Measurements from ENCODE around the gene COL15A1.

Gene COL15A1

GRCh38 chr9:99103054-99103895 lies 159.6 kb downstream of the COL15A1 start:
- H2BK15ac ChIP-seq (replicated peaks; ENCODE audit: low read depth), result no peak overlapping the region
- H3K79me1 ChIP-seq (ENCODE audit: low read length), result peaks cover 12% of the 10 kb centered on the region
- H3K18ac ChIP-seq (ENCODE audit: low read length), result no peak overlapping the region
- no peaks in the 10 kb centered on the region for H3K36me3 ChIP-seq (ENCODE audit: control insufficient read depth, insufficient read depth, low read length)
- H2AK5ac ChIP-seq (ENCODE audit: low read length), result no peak overlapping the region
- no peak overlapping the region for H2BK120ac ChIP-seq (ENCODE audit: low read depth, low read length)
- DNase-seq, result peak; percentile 42
- WGBS (ENCODE audit: extremely low coverage, insufficient coverage, low lambda C conversion rate), result no CpG with 5 or more reads among the region's 11 CpGs
- H3K56ac ChIP-seq (ENCODE audit: low read length), result peak overlapping the region; percentile 93
- H3K23ac ChIP-seq (ENCODE audit: low read length), result peak overlapping the region; percentile 48
- peaks cover 25% of the 10 kb centered on the region for H3K79me2 ChIP-seq (ENCODE audit: control insufficient read depth, insufficient read depth, low read length)
- no peaks in the 10 kb centered on the region for H3K27me3 ChIP-seq (ENCODE audit: insufficient read depth, low read length, poor library complexity)
- H3K4me2 ChIP-seq (ENCODE audit: low read length), result peak overlapping the region; percentile 95
- no peak overlapping the region for H3K4ac ChIP-seq (ENCODE audit: low read depth, low read length)
- no peak overlapping the region for H2BK5ac ChIP-seq (ENCODE audit: low read length)
- no peak overlapping the region for H3K27ac ChIP-seq (ENCODE audit: low read depth, low read length)
- peak overlapping the region; percentile 82 for H3K9ac ChIP-seq (ENCODE audit: low read length)
- no peak overlapping the region for H3K4me3 ChIP-seq (ENCODE audit: low read length)
- no peak overlapping the region for H4K5ac ChIP-seq (ENCODE audit: low read length)
- peaks cover 10% of the 10 kb centered on the region for H3K4me1 ChIP-seq (ENCODE audit: control insufficient read depth, low read depth, low read length)
- no peak overlapping the region for H4K8ac ChIP-seq (ENCODE audit: low read depth, low read length)

GRCh38 chr9:99103901-99104458 lies 160.3 kb downstream of the COL15A1 start:
- peak overlapping the region; percentile 2 for H3K18ac ChIP-seq (ENCODE audit: low read length)
- H3K27ac ChIP-seq (ENCODE audit: low read depth, low read length), result no peak overlapping the region
- H3K23ac ChIP-seq (ENCODE audit: low read length), result no peak overlapping the region

GRCh38 chr9:99104459-99105151 lies 160.9 kb downstream of the COL15A1 start, which contains the start of gene TGFBR1:
Gene TGFBR1, plus strand, starts transcription at chr9:99105113. Its CDS starts 93 bp downstream, at chr9:99105206.
- peak; percentile 97 for DNase-seq
- Histone ChIP-seq H3K27ac (ENCODE audit: low read depth, low read length) (peak within 1 kb of the TSS; percentile 79), H3K23ac (ENCODE audit: low read length) (peak within 1 kb of the TSS; percentile 19), H4K5ac (ENCODE audit: low read length) (no peak within 1 kb of the TSS), H3K4me2 (ENCODE audit: low read length) (peak within 1 kb of the TSS; percentile 95), H3K79me1 (ENCODE audit: low read length) (peaks cover 15% of the 10 kb centered on the region), H2BK5ac (ENCODE audit: low read length) (peak within 1 kb of the TSS; percentile 69), H3K79me2 (ENCODE audit: control insufficient read depth, insufficient read depth, low read length) (peaks cover 36% of the 10 kb centered on the region), H3K4ac (ENCODE audit: low read depth, low read length) (peak within 1 kb of the TSS; percentile 84), H2BK120ac (ENCODE audit: low read depth, low read length) (peak within 1 kb of the TSS; percentile 66), H2AK5ac (ENCODE audit: low read length) (no peak within 1 kb of the TSS), H4K8ac (ENCODE audit: low read depth, low read length) (no peak within 1 kb of the TSS), H3K4me3 (ENCODE audit: low read length) (peak within 1 kb of the TSS; percentile 49), H3K9ac (ENCODE audit: low read length) (peak within 1 kb of the TSS; percentile 82), H3K4me1 (ENCODE audit: control insufficient read depth, low read depth, low read length) (peaks cover 10% of the 10 kb centered on the region), H3K18ac (ENCODE audit: low read length) (peak within 1 kb of the TSS; percentile 93), H3K36me3 (ENCODE audit: control insufficient read depth, insufficient read depth, low read length) (no peaks in the 10 kb centered on the region), H3K27me3 (ENCODE audit: insufficient read depth, low read length, poor library complexity) (no peaks in the 10 kb centered on the region), H3K56ac (ENCODE audit: low read length) (peak within 1 kb of the TSS; percentile 93), H2BK15ac (replicated peaks; ENCODE audit: low read depth) (no peak within 1 kb of the TSS)
- WGBS (ENCODE audit: extremely low coverage, insufficient coverage, low lambda C conversion rate), result no CpG with 5 or more reads among the region's 60 CpGs

More at GRCh38 chr9:99103901-99104458, 160.3 kb downstream of the COL15A1 start:
- Histone ChIP-seq H4K8ac (ENCODE audit: low read depth, low read length) (no peak overlapping the region), H2BK5ac (ENCODE audit: low read length) (peak overlapping the region; percentile 69), H3K36me3 (ENCODE audit: control insufficient read depth, insufficient read depth, low read length) (no peaks in the 10 kb centered on the region), H3K9ac (ENCODE audit: low read length) (peak overlapping the region; percentile 82), H3K4me3 (ENCODE audit: low read length) (peak overlapping the region; percentile 25), H4K5ac (ENCODE audit: low read length) (no peak overlapping the region), H2AK5ac (ENCODE audit: low read length) (no peak overlapping the region), H3K56ac (ENCODE audit: low read length) (peak overlapping the region; percentile 93), H2BK15ac (replicated peaks; ENCODE audit: low read depth) (no peak overlapping the region), H3K4ac (ENCODE audit: low read depth, low read length) (no peak overlapping the region), H2BK120ac (ENCODE audit: low read depth, low read length) (no peak overlapping the region), H3K79me1 (ENCODE audit: low read length) (peaks cover 12% of the 10 kb centered on the region), H3K4me1 (ENCODE audit: control insufficient read depth, low read depth, low read length) (peaks cover 10% of the 10 kb centered on the region), H3K79me2 (ENCODE audit: control insufficient read depth, insufficient read depth, low read length) (peaks cover 32% of the 10 kb centered on the region), H3K27me3 (ENCODE audit: insufficient read depth, low read length, poor library complexity) (no peaks in the 10 kb centered on the region), H3K4me2 (ENCODE audit: low read length) (peak overlapping the region; percentile 95)
- DNase-seq, result no peak
- WGBS (ENCODE audit: extremely low coverage, insufficient coverage, low lambda C conversion rate), result no CpG with 5 or more reads among the region's 14 CpGs

GRCh38 chr9:99105152-99106043 lies 161.7 kb downstream of the COL15A1 start:
- H3K27ac ChIP-seq (ENCODE audit: low read depth, low read length), result peak overlapping the region; percentile 79
- H3K4me2 ChIP-seq (ENCODE audit: low read length), result peak overlapping the region; percentile 47
- no CpG with 5 or more reads among the region's 118 CpGs for WGBS (ENCODE audit: extremely low coverage, insufficient coverage, low lambda C conversion rate)
- no peaks in the 10 kb centered on the region for H3K36me3 ChIP-seq (ENCODE audit: control insufficient read depth, insufficient read depth, low read length)
- H3K4ac ChIP-seq (ENCODE audit: low read depth, low read length), result peak overlapping the region; percentile 84
- peak; percentile 58 for DNase-seq
- H3K79me2 ChIP-seq (ENCODE audit: control insufficient read depth, insufficient read depth, low read length), result peaks cover 37% of the 10 kb centered on the region
- no peak overlapping the region for H4K5ac ChIP-seq (ENCODE audit: low read length)
- no peak overlapping the region for H2BK15ac ChIP-seq (replicated peaks; ENCODE audit: low read depth)
- H3K9ac ChIP-seq (ENCODE audit: low read length), result peak overlapping the region; percentile 67
- H3K4me1 ChIP-seq (ENCODE audit: control insufficient read depth, low read depth, low read length), result peaks cover 10% of the 10 kb centered on the region
- H3K18ac ChIP-seq (ENCODE audit: low read length), result peak overlapping the region; percentile 93
- no peak overlapping the region for H2BK5ac ChIP-seq (ENCODE audit: low read length)
- H2AK5ac ChIP-seq (ENCODE audit: low read length), result no peak overlapping the region
- H3K27me3 ChIP-seq (ENCODE audit: insufficient read depth, low read length, poor library complexity), result no peaks in the 10 kb centered on the region
- peak overlapping the region; percentile 69 for H3K56ac ChIP-seq (ENCODE audit: low read length)
- H3K23ac ChIP-seq (ENCODE audit: low read length), result peak overlapping the region; percentile 19
- H3K79me1 ChIP-seq (ENCODE audit: low read length), result peaks cover 16% of the 10 kb centered on the region
- H2BK120ac ChIP-seq (ENCODE audit: low read depth, low read length), result peak overlapping the region; percentile 66
- H4K8ac ChIP-seq (ENCODE audit: low read depth, low read length), result no peak overlapping the region
- H3K4me3 ChIP-seq (ENCODE audit: low read length), result peak overlapping the region; percentile 49

GRCh38 chr9:99106044-99106375 lies 162.3 kb downstream of the COL15A1 start:
- Histone ChIP-seq H4K8ac (ENCODE audit: low read depth, low read length) (no peak overlapping the region), H3K36me3 (ENCODE audit: control insufficient read depth, insufficient read depth, low read length) (no peaks in the 10 kb centered on the region), H3K18ac (ENCODE audit: low read length) (peak overlapping the region; percentile 93), H3K4me1 (ENCODE audit: control insufficient read depth, low read depth, low read length) (peaks cover 10% of the 10 kb centered on the region), H2BK5ac (ENCODE audit: low read length) (no peak overlapping the region), H3K4me3 (ENCODE audit: low read length) (peak overlapping the region; percentile 49), H3K56ac (ENCODE audit: low read length) (peak overlapping the region; percentile 69), H3K9ac (ENCODE audit: low read length) (peak overlapping the region; percentile 67), H2AK5ac (ENCODE audit: low read length) (no peak overlapping the region), H2BK120ac (ENCODE audit: low read depth, low read length) (no peak overlapping the region), H3K23ac (ENCODE audit: low read length) (no peak overlapping the region), H3K27me3 (ENCODE audit: insufficient read depth, low read length, poor library complexity) (no peaks in the 10 kb centered on the region), H3K27ac (ENCODE audit: low read depth, low read length) (no peak overlapping the region), H3K79me1 (ENCODE audit: low read length) (peaks cover 19% of the 10 kb centered on the region), H2BK15ac (replicated peaks; ENCODE audit: low read depth) (no peak overlapping the region), H3K4ac (ENCODE audit: low read depth, low read length) (no peak overlapping the region), H3K79me2 (ENCODE audit: control insufficient read depth, insufficient read depth, low read length) (peaks cover 40% of the 10 kb centered on the region), H3K4me2 (ENCODE audit: low read length) (peak overlapping the region; percentile 47), H4K5ac (ENCODE audit: low read length) (no peak overlapping the region)
- no peak for DNase-seq
- WGBS (ENCODE audit: extremely low coverage, insufficient coverage, low lambda C conversion rate), result no CpG with 5 or more reads among the region's 9 CpGs

Data from mesendoderm (in vitro differentiated cells).